K562 (cell line): ENCODE measurements around the gene CUX1. TPM values are rescaled to one million over a fixed set of nuclear protein-coding genes. Genes with fewer than 3 reads are reported as not detected.

Experiments
- ARHGAP35 ChIP-seq: fragments of 450-650 bp; IDR thresholded peaks from 2 replicates; pipeline ENCODE4 v1.6.1; 2018; ENCODE audit not compliant: partially characterized antibody
- ATF7 ChIP-seq: fragments of 450-650 bp; IDR thresholded peaks from 2 replicates; pipeline ENCODE4 v1.7.1; 2014; ENCODE audit warnings: mild to moderate bottlenecking, moderate library complexity
- BCOR ChIP-seq: fragments of 450-650 bp; IDR thresholded peaks from 2 replicates; pipeline ENCODE4 v1.6.1; 2016
- DPF2 ChIP-seq: fragments of 450-650 bp; IDR thresholded peaks from 2 replicates; pipeline ENCODE4 v1.6.1; 2016
- E2F1 ChIP-seq: sonication (generic); formaldehyde crosslinking; IDR thresholded peaks from 2 replicates; pipeline ENCODE4 v1.8.1; 2023; ENCODE audit warnings: mild to moderate bottlenecking, missing genetic modification reagents, moderate library complexity
- GMEB1 ChIP-seq: fragments of 250-450 bp; sonication (Bioruptor Pico); IDR thresholded peaks from 2 replicates; pipeline ENCODE4 v1.4.0; 2020; ENCODE audit warnings: mild to moderate bottlenecking
- GTF2A2 ChIP-seq: IDR thresholded peaks from 2 replicates; pipeline ENCODE4 v1.6.1; 2016; ENCODE audit warnings: mild to moderate bottlenecking, missing genetic modification characterization, missing compliant biosample characterization
- IRF1 ChIP-seq: sonication (generic); formaldehyde crosslinking; IDR thresholded peaks from 2 replicates; pipeline ENCODE4 v1.8.0; 2022; ENCODE audit warnings: missing genetic modification reagents, mild to moderate bottlenecking, borderline replicate concordance
- IRF9 ChIP-seq: fragments of 450-650 bp; IDR thresholded peaks from 2 replicates; pipeline ENCODE4 v1.6.1; 2016; ENCODE audit warnings: missing biosample characterization, missing genetic modification characterization
- SPI1 ChIP-seq: IDR thresholded peaks from 2 replicates; pipeline ENCODE4 v1.6.1; 2011; ENCODE audit warnings: low read depth, low read length, control low read depth, borderline replicate concordance
- TBP ChIP-seq: optimal IDR thresholded peaks from 2 replicates; pipeline ENCODE3; 2011; ENCODE audit warnings: low read depth, low read length, improper control_type of control experiment
- TFAM ChIP-seq: fragments of 250-450 bp; sonication (Bioruptor Pico); conservative IDR thresholded peaks from 2 replicates; pipeline ENCODE4 v1.5.0; 2021; ENCODE audit warnings: mild to moderate bottlenecking, moderate library complexity
- WHSC1 ChIP-seq: IDR thresholded peaks from one replicate; pipeline ENCODE4 v1.6.1; 2012; ENCODE audit warnings: low read length, control low read depth, inconsistent platforms
- ZMIZ1 ChIP-seq, 2 experiments: fragments of 150-350 bp in 1 of 2; IDR thresholded peaks; 2 replicates each; pipeline ENCODE4 v1.6.1; 2012 to 2016; ENCODE audit warnings: low read depth in 2 of 2, low read length in 2 of 2, mild to moderate bottlenecking in 1 of 2, moderate library complexity in 1 of 2
- ZNF740 ChIP-seq, 3 experiments: fragments of 200-800 bp in 1 of 3; sonication (Bioruptor generic) in 1 of 3; sonication (generic) in 1 of 3; formaldehyde crosslinking in 1 of 3; IDR thresholded peaks; 2 replicates each; pipeline versions ENCODE4 v1.6.1 to v1.8.0; 2016 to 2022; ENCODE audit warnings: mild to moderate bottlenecking in 2 of 3, missing compliant biosample characterization in 2 of 3, missing genetic modification characterization in 2 of 3, missing genetic modification reagents in 1 of 3
- polyA plus RNA-seq, 8 experiments: library from polyadenylated mRNA; depleted of rRNA in 4 of 8; stranded (reverse) in 5 of 8; unstranded in 3 of 8; fragments of >200 nt; fragmentation: Nextera tagmentation in 2 of 8; fragmentation: Illumina TruSeq in 1 of 8; extraction: Ambion mirVana in 2 of 8; extraction: Trizol in 1 of 8; gene quantifications; 2 replicates each; pipeline versions ENCODE4 v1.2.1 to v1.2.3, GENCODE V29; 2011 to 2014; ENCODE audit warnings: inconsistent platforms in 1 of 8, missing spikeins in 1 of 8
- total RNA-seq, 7 experiments: library from RNA; depleted of rRNA in 6 of 7; stranded (reverse); fragments of >200 nt in 6 of 7; fragmentation: Illumina TruSeq in 2 of 7; extraction: Trizol in 2 of 7; gene quantifications; 2 replicates each; pipeline versions ENCODE4 v1.2.1 to v1.2.3, GENCODE V29; 2011 to 2021; ENCODE audit warnings: low replicate concordance in 1 of 7

The CUX1 gene
- total and polyA plus RNA-seq, 9 of the 15 experiments (the other 6 are each of a cell fraction or from before 2014, with no cell fraction given), result 3.6 to 55.3 (median 25.2) TPM

- TF ChIP-seq ARHGAP35, result no peak
- TF ChIP-seq IRF9, result no peak
- no peak for TF ChIP-seq GMEB1 (CRISPR knock-in tag)
- peak; percentile 99 for TF ChIP-seq BCOR
- TF ChIP-seq IRF1 (CRISPR knock-in tag), result no peak
- TF ChIP-seq ZMIZ1 (IDR thresholded peaks at IDR 0.05; ENCODE audit: low read depth in 2 of 2, low read length in 2 of 2), result no peak
- peak; percentile 31; the same call in 1 of the 2 replicates for TF ChIP-seq ZNF740 (CRISPR knock-in tag; IDR thresholded peaks at IDR 0.05)
- TF ChIP-seq ZNF740 (tag; IDR thresholded peaks at IDR 0.05), result peak; percentile 62 to 71; a peak in 1 of 4 replicates
- peak; percentile 71 for TF ChIP-seq TBP
- TF ChIP-seq TFAM (CRISPR knock-in tag), result no peak
- TF ChIP-seq ATF7, result peak; percentile 85
- TF ChIP-seq SPI1, result 0 out of 2 replicates have a peak, but pooled peaks have one; percentile 2
- no peak for TF ChIP-seq GTF2A2 (tag)
- peak; percentile 97 for TF ChIP-seq DPF2
- TF ChIP-seq WHSC1, result no peak
- TF ChIP-seq E2F1 (CRISPR knock-in tag), result peak; percentile 49; the same call in 1 of the 2 replicates
Observed at GRCh38 chr7:101902680-101903514, 85.5 kb downstream of the CUX1 start (continued).
